Spleen (tissue), 7 donors: ENCODE measurements around the gene ACOX2.

Source experiments
- POLR2AphosphoS5 ChIP-seq, 3 donors: sonication (generic); formaldehyde crosslinking; IDR thresholded peaks; one replicate each; pipeline ENCODE4 v1.5.1; 2017; ENCODE audit warnings: antibody characterized with exemption in 3 of 3
- TF ChIP-seq, protein P1 (sequence below), 11 experiments: fragments of 200-600 bp in 7 of 11; fragments of 450-650 bp in 4 of 11; sonication (generic) in 4 of 11; IDR thresholded peaks in 8 of 11; conservative IDR thresholded peaks in 3 of 11; 1 replicate in 7 of 11; 2 replicates in 4 of 11; pipeline versions ENCODE4 v1.4.0 to v1.8.0; 2016 to 2021; ENCODE audit warnings: antibody characterized with exemption in 11 of 11, inconsistent platforms in 4 of 11, mild to moderate bottlenecking in 1 of 11
- donor health status: DM: no; HTN: no; CAD: no; lungs with moderate emphysema.
- donor health status: DM: no; HTN: no; CAD: no.
- donor health status: DM: no; HTN: no; CAD: no.

DNA sequence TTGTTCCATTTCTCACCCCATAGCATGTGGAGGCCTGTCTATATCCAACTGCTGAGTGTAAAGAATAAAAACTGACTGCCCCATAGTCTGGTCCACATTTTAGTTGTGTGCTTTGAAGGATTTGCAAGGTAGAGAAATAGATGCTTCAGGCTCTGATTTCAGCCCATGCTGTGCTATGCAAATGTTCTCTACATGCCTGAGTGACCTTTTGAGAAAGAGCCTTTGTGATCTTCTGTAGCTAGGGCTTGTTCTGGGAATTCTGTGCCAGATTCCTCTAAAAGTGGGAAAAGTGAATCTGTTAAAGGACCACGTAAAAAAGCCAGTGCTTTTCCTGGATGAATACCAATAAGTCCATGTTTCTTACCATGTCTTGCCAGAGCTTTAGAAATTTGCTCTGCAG is 39.9 kb downstream of the ACOX2 start:
- TF ChIP-seq, protein P1, sequence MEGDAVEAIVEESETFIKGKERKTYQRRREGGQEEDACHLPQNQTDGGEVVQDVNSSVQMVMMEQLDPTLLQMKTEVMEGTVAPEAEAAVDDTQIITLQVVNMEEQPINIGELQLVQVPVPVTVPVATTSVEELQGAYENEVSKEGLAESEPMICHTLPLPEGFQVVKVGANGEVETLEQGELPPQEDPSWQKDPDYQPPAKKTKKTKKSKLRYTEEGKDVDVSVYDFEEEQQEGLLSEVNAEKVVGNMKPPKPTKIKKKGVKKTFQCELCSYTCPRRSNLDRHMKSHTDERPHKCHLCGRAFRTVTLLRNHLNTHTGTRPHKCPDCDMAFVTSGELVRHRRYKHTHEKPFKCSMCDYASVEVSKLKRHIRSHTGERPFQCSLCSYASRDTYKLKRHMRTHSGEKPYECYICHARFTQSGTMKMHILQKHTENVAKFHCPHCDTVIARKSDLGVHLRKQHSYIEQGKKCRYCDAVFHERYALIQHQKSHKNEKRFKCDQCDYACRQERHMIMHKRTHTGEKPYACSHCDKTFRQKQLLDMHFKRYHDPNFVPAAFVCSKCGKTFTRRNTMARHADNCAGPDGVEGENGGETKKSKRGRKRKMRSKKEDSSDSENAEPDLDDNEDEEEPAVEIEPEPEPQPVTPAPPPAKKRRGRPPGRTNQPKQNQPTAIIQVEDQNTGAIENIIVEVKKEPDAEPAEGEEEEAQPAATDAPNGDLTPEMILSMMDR (IDR thresholded peaks at IDR 0.05 in 8 of 11, conservative IDR thresholded peaks at IDR 0.05 in 3 of 11), result no peak
- no peak for TF ChIP-seq POLR2AphosphoS5 (IDR thresholded peaks at IDR 0.05)
